Measurements from ENCODE around the gene CACNA1E. TPM values are rescaled to one million over a fixed set of nuclear protein-coding genes. Genes with fewer than 3 reads are reported as not detected.

CACNA1E gene
- total RNA-seq, 1 experiment from 2014 or later, result 0.46 TPM

- Histone ChIP-seq H2AFZ (ENCODE audit: low read length) (no peak overlapping the region), H2BK15ac (ENCODE audit: low read depth, low read length) (no peak overlapping the region), H2BK5ac (ENCODE audit: insufficient read length, low read length) (no peak overlapping the region), H3T11ph (ENCODE audit: low read length) (no peak overlapping the region), H2BK12ac (ENCODE audit: insufficient read length, low read depth, low read length) (no peak overlapping the region), H3K79me1 (ENCODE audit: insufficient read depth, low read depth, low read length, poor library complexity, severe bottlenecking) (no peaks in the 10 kb centered on the region), H3K23ac (ENCODE audit: insufficient read length, low read depth, low read length) (no peak overlapping the region), H3K56ac (ENCODE audit: insufficient read length, low read depth, low read length) (no peak overlapping the region), H3K4ac (ENCODE audit: low read depth, low read length) (no peak overlapping the region), H3K14ac (ENCODE audit: insufficient read depth, low read length) (no peak overlapping the region), H3K23me2 (ENCODE audit: insufficient read length, low read depth, low read length, poor library complexity, severe bottlenecking) (no peaks in the 10 kb centered on the region), H4K8ac (replicated peaks; ENCODE audit: insufficient read length, low read depth, low read length) (no peak overlapping the region), H3K27me3 (ENCODE audit: insufficient read depth, low read length) (no peaks in the 10 kb centered on the region), H2AK5ac (ENCODE audit: insufficient read length, low read length) (no peak overlapping the region), H4K20me1 (ENCODE audit: control insufficient read depth, insufficient read depth, insufficient read length) (no peaks in the 10 kb centered on the region), H3K27ac (ENCODE audit: insufficient read length, low read depth, low read length) (no peak overlapping the region), H4K91ac (ENCODE audit: insufficient read length, low read depth, low read length) (no peak overlapping the region), H2BK20ac (ENCODE audit: low read depth, low read length, poor library complexity, severe bottlenecking) (no peak overlapping the region), H3K4me1 (ENCODE audit: insufficient read depth, low read length) (no peaks in the 10 kb centered on the region), H4K5ac (ENCODE audit: insufficient read length, low read depth, low read length) (no peak overlapping the region), H3K9ac (ENCODE audit: extremely low read depth, insufficient read length, low read length) (no peak overlapping the region), H3K4me2 (ENCODE audit: insufficient read depth, insufficient read length, low read length) (no peak overlapping the region), H3K18ac (ENCODE audit: insufficient read length, low read depth, low read length) (no peak overlapping the region), H2BK120ac (ENCODE audit: low read depth, low read length, poor library complexity, severe bottlenecking) (no peak overlapping the region), H3K79me2 (ENCODE audit: insufficient read depth, low read length) (no peaks in the 10 kb centered on the region), H3K9me3 (ENCODE audit: control insufficient read depth, low read depth, low read length) (no peaks in the 10 kb centered on the region)
- H3K27me3 Mint-ChIP-seq (ENCODE audit: low read depth), result peaks cover 2% of the 10 kb centered on the region
- no peaks in the 10 kb centered on the region for H3K36me3 Mint-ChIP-seq (ENCODE audit: insufficient read depth in 1 of 3, low read depth in 3 of 3)
- peaks cover 0 to 5% of the 10 kb centered on the region in 2 experiments; a peak in 2 of 4 replicates for H3K4me1 Mint-ChIP-seq
- WGBS (ENCODE audit: extremely low coverage, insufficient read length, low lambda C conversion rate), result no CpG with 5 or more reads among the region's 8 CpGs
- no peak for DNase-seq
- no peak overlapping the region for H3K4me3 Mint-ChIP-seq
- no peak overlapping the region; a peak in 1 of 7 replicates for H3K27ac Mint-ChIP-seq
- no peak for TF ChIP-seq CTCF (conservative IDR thresholded peaks at IDR 0.05)
- no peaks in the 10 kb centered on the region; a peak in 1 of 5 replicates for H3K9me3 Mint-ChIP-seq
Observed at GRCh38 chr1:181577475-181577874, 94.2 kb downstream of the CACNA1E start.
